Measurements from ENCODE around the gene MITF. TPM values are rescaled to one million over a fixed set of nuclear protein-coding genes. Genes with fewer than 3 reads are reported as not detected.

MITF gene
- total and polyA plus RNA-seq, 8 donors, result 3.5 to 61.3 (median 15.5) TPM

DNA sequence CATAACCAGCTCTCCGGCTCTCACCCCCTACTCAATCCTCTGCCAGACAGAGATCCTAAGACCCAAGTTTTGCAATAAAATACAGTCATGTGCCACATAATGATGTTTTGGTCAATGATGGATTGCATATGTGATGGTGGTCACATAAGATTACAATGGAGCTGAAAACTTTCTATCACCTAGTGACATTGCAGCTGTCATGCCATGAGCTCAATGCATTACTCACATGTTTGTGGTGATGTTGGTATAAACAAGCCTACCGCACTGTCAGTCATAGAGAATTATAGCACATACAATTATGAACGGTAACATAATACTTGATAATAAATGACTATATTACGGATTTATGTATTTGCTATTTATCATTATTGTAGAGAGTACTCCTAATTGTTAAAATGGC lies 233.4 kb downstream of the MITF start:
- H3K4me3 ChIP-seq, result no peak overlapping the region
- DNase-seq, result no peak
- H3K27me3 ChIP-seq, result no peaks in the 10 kb centered on the region
- peaks cover 0 to 6% (median 2%) of the 10 kb centered on the region in 4 donors for H3K9me3 ChIP-seq
- peaks cover 0 to 1% (median under 1%) of the 10 kb centered on the region in 4 donors for H3K36me3 ChIP-seq
- peaks cover 0 to 5% (median 0%) of the 10 kb centered on the region in 4 donors for H3K4me1 ChIP-seq
- 84 to 95% (median 91%) methylated on average over 4 of the region's 4 CpGs for WGBS, 5 donors
- no peak overlapping the region for H3K27ac ChIP-seq
- TF ChIP-seq, protein P1, sequence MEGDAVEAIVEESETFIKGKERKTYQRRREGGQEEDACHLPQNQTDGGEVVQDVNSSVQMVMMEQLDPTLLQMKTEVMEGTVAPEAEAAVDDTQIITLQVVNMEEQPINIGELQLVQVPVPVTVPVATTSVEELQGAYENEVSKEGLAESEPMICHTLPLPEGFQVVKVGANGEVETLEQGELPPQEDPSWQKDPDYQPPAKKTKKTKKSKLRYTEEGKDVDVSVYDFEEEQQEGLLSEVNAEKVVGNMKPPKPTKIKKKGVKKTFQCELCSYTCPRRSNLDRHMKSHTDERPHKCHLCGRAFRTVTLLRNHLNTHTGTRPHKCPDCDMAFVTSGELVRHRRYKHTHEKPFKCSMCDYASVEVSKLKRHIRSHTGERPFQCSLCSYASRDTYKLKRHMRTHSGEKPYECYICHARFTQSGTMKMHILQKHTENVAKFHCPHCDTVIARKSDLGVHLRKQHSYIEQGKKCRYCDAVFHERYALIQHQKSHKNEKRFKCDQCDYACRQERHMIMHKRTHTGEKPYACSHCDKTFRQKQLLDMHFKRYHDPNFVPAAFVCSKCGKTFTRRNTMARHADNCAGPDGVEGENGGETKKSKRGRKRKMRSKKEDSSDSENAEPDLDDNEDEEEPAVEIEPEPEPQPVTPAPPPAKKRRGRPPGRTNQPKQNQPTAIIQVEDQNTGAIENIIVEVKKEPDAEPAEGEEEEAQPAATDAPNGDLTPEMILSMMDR (IDR thresholded peaks at IDR 0.05), result no peak
- no peak for TF ChIP-seq POLR2AphosphoS5 (IDR thresholded peaks at IDR 0.05)
- no peak for TF ChIP-seq EP300 (IDR thresholded peaks at IDR 0.05)
- no peak for TF ChIP-seq POLR2A (IDR thresholded peaks at IDR 0.05)
- intact Hi-C loops (cut with DNase I; ENCODE audit: low total_unique reads), result no loop called here

DNA sequence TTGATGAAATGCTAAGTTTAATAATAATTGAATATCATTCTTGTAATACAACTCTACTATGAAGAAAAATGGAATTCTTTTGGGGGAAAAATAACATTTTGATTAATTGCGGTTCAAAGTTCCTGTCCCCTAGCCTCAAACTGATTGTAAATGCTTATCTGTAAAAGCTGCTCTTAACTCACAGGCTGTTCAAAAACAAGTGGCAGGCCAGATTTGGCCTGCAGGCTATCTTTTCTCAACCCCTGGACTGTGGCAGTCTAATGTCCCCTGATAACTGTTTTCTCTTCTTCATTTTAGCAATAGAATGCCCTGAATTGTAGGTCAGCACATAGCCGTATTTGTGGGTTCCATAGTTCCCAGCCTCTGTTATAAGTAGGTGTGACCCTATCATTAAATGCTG lies 236.8 kb downstream of the MITF start:
- Histone ChIP-seq H3K9me3 (peaks cover 0 to 24% (median 16%) of the 10 kb centered on the region in 4 donors), H3K4me3 (no peak overlapping the region), H3K27ac (no peak overlapping the region), H3K4me1 (peaks cover 0 to 5% (median 0%) of the 10 kb centered on the region in 4 donors), H3K27me3 (no peaks in the 10 kb centered on the region), H3K36me3 (no peaks in the 10 kb centered on the region)
- WGBS, 5 donors, result 57 to 78% (median 67%) methylated on average over 2 of the region's 2 CpGs
- intact Hi-C loops (cut with DNase I; ENCODE audit: low total_unique reads), result no loop called here
- DNase-seq, result no peak
- TF ChIP-seq POLR2AphosphoS5 (IDR thresholded peaks at IDR 0.05), result no peak

DNA sequence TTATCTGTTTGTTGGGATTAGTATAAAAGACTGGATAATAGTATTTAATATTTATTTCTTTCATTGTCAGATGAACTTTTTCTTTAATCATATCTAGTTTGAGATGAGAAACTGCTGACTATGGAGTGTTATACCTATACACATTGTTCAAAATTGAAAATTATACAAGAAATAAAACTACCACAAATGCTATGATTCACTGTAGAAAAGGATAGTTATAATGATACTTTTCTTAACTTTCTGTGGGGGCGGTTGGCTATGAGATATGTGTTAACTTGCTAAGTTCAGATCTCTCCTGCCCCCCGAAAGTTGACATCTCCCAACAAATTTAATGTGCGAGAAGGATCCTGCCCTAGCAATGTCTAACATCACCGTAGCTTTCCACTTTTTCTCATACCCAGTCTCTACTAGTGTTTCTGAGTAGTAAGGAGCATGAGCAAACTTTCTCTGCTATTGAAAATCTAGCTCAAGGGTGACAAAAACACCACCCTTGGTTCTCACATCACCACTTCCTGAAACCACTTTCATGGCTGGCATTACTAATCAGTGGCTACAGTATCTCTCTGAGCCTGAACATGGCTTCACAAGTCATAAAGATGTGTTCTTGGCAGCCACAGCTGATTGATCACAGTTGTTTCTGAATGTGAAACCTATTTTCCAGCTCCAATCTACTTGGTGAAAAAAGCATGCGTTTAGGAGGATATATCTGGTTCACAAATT lies 244.4 kb downstream of the MITF start:
- H3K9me3 ChIP-seq, result peaks cover 0 to 7% (median 3%) of the 10 kb centered on the region in 4 donors
- intact Hi-C loops (cut with DNase I; ENCODE audit: low total_unique reads), result no loop called here
- TF ChIP-seq POLR2A (IDR thresholded peaks at IDR 0.05), result no peak
- TF ChIP-seq POLR2AphosphoS5 (IDR thresholded peaks at IDR 0.05), result no peak
- TF ChIP-seq EP300 (IDR thresholded peaks at IDR 0.05), result no peak
- TF ChIP-seq, protein P1 (IDR thresholded peaks at IDR 0.05), result no peak
- H3K4me1 ChIP-seq, result peaks cover 0 to 4% (median 0%) of the 10 kb centered on the region in 4 donors
- no peak overlapping the region for H3K27ac ChIP-seq
- no peaks in the 10 kb centered on the region for H3K36me3 ChIP-seq
- 85 to 94% (median 88%) methylated on average over 5 of the region's 5 CpGs for WGBS, 5 donors
- H3K4me3 ChIP-seq, result no peak overlapping the region
- H3K27me3 ChIP-seq, result no peaks in the 10 kb centered on the region
- peak in 1 of 2 donors; percentile 12 for DNase-seq

DNA sequence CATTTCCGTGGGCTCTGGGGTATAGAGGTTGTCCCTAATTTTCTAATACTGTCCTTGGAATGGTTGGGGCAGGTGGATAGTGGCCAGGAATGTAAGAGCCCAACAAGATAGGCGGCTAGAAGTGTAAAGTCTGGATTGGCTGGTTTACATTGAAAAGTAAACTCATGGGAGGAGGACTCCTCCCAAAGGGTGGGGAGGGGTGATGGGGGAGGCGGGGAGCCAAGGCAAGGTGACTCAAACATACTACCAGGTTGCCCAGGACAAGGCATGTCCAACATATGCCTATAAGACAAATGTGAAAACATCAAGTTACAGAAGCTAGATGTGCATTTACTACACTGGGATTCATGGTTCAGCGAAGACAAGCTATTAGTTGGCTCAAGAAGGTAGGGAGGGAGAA lies 246.0 kb downstream of the MITF start:
- H3K36me3 ChIP-seq, result no peaks in the 10 kb centered on the region
- H3K27me3 ChIP-seq, result no peaks in the 10 kb centered on the region
- peaks cover 0 to 4% (median 0%) of the 10 kb centered on the region in 4 donors for H3K4me1 ChIP-seq
- peak in 1 of 2 donors; percentile 63 for DNase-seq
- no peaks in the 10 kb centered on the region for H3K9me3 ChIP-seq
- H3K27ac ChIP-seq, result no peak overlapping the region
- 42 to 68% (median 49%) methylated on average over 4 of the region's 4 CpGs for WGBS, 5 donors
- intact Hi-C loops (cut with DNase I; ENCODE audit: low total_unique reads), result no loop called here
- TF ChIP-seq POLR2A (IDR thresholded peaks at IDR 0.05) (no peak), POLR2AphosphoS5 (IDR thresholded peaks at IDR 0.05) (no peak), EP300 (IDR thresholded peaks at IDR 0.05) (no peak)
- TF ChIP-seq, protein P1 (IDR thresholded peaks at IDR 0.05), result no peak
- H3K4me3 ChIP-seq, result no peak overlapping the region

DNA sequence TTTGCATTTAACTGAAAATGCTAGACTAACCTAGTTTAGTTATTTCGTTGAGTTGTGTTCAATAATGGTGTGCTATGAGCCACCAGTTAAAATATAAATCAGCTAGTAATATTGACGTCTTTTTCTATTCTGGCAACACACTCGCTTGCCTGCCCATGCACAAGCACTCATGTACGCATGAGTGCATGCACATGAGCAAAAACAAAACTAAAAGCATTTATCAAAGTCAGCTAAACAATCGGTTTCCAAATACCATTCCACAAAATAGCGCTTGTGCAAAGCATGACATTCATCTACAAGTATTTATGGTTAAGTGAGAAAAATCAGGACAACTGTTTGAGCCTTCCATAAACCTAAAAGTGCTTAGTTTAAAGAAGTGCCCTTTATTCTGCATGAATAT lies 247.2 kb downstream of the MITF start:
- Histone ChIP-seq H3K27ac (no peak overlapping the region), H3K4me1 (peaks cover 0 to 4% (median 0%) of the 10 kb centered on the region in 4 donors), H3K9me3 (no peaks in the 10 kb centered on the region), H3K36me3 (no peaks in the 10 kb centered on the region), H3K27me3 (no peaks in the 10 kb centered on the region), H3K4me3 (no peak overlapping the region)
- TF ChIP-seq POLR2A (IDR thresholded peaks at IDR 0.05) (no peak), EP300 (IDR thresholded peaks at IDR 0.05) (no peak), POLR2AphosphoS5 (IDR thresholded peaks at IDR 0.05) (no peak)
- TF ChIP-seq, protein P1 (IDR thresholded peaks at IDR 0.05), result no peak
- intact Hi-C loops (cut with DNase I; ENCODE audit: low total_unique reads), result no loop called here
- 78 to 89% (median 85%) methylated on average over 6 of the region's 6 CpGs for WGBS, 5 donors
- no peak for DNase-seq

All from stomach (tissue), 9 donors.